ENCODE measurements around the gene AKAP6. TPM values are rescaled to one million over a fixed set of nuclear protein-coding genes. Genes with fewer than 3 reads are reported as not detected.

The AKAP6 gene
- total RNA-seq, 1 experiment from 2014 or later = 1.1 TPM

DNA sequence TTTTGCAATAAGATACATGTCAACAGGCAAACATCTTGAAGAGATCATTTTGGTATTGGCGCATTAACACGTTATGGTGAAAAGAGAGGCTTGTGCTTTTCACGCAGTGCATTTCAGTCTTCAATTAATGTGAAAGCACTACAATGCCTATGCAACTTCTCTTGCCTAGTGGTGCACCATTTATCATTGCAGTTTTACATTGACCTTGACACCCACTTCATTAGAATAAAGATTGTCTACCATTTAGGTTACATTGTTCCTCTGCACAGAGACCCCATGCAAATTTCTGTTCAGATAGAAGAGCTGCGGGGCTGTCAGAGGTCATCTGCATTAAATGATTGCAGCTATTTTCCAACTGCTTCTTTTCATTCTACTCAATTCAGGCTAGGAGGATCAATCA, 397.4 kb downstream of the AKAP6 start:
- H3K14ac ChIP-seq (ENCODE audit: insufficient read depth, low read length) = no peak overlapping the region
- Mint-ChIP-seq H3K27me3 (ENCODE audit: low read depth) (no peaks in the 10 kb centered on the region), H3K36me3 (ENCODE audit: insufficient read depth in 1 of 3, low read depth in 3 of 3) (no peaks in the 10 kb centered on the region), H3K9me3 (no peaks in the 10 kb centered on the region), H3K4me3 (no peak overlapping the region), H3K27ac (no peak overlapping the region), H3K4me1 (peaks cover 9 to 13% of the 10 kb centered on the region in 2 experiments)
- no peak overlapping the region for H2BK12ac ChIP-seq (ENCODE audit: insufficient read length, low read depth, low read length)
- no peaks in the 10 kb centered on the region for H3K9me3 ChIP-seq (ENCODE audit: control insufficient read depth, low read depth, low read length)
- no peak overlapping the region for H3K27ac ChIP-seq (ENCODE audit: insufficient read length, low read depth, low read length)
- no peak overlapping the region for H4K91ac ChIP-seq (ENCODE audit: insufficient read length, low read depth, low read length)
- H3K23ac ChIP-seq (ENCODE audit: insufficient read length, low read depth, low read length) = no peak overlapping the region
- H3K56ac ChIP-seq (ENCODE audit: insufficient read length, low read depth, low read length) = no peak overlapping the region
- no peak overlapping the region for H2AK5ac ChIP-seq (ENCODE audit: insufficient read length, low read length)
- no peaks in the 10 kb centered on the region for H3K79me1 ChIP-seq (ENCODE audit: insufficient read depth, low read depth, low read length, poor library complexity, severe bottlenecking)
- no peak overlapping the region for H2BK20ac ChIP-seq (ENCODE audit: low read depth, low read length, poor library complexity, severe bottlenecking)
- H3K79me2 ChIP-seq (ENCODE audit: insufficient read depth, low read length) = no peaks in the 10 kb centered on the region
- no peak overlapping the region for H3K9ac ChIP-seq (ENCODE audit: extremely low read depth, insufficient read length, low read length)
- no peak for DNase-seq
- H4K5ac ChIP-seq (ENCODE audit: insufficient read length, low read depth, low read length) = no peak overlapping the region
- no peak overlapping the region for H2BK5ac ChIP-seq (ENCODE audit: insufficient read length, low read length)
- no peak overlapping the region for H2AFZ ChIP-seq (ENCODE audit: low read length)
- no peak overlapping the region for H2BK15ac ChIP-seq (ENCODE audit: low read depth, low read length)
- no peaks in the 10 kb centered on the region for H3K4me1 ChIP-seq (ENCODE audit: insufficient read depth, low read length)
- H3K23me2 ChIP-seq (ENCODE audit: insufficient read length, low read depth, low read length, poor library complexity, severe bottlenecking) = no peaks in the 10 kb centered on the region
- no peaks in the 10 kb centered on the region for H3K27me3 ChIP-seq (ENCODE audit: insufficient read depth, low read length)
- TF ChIP-seq, protein P1, sequence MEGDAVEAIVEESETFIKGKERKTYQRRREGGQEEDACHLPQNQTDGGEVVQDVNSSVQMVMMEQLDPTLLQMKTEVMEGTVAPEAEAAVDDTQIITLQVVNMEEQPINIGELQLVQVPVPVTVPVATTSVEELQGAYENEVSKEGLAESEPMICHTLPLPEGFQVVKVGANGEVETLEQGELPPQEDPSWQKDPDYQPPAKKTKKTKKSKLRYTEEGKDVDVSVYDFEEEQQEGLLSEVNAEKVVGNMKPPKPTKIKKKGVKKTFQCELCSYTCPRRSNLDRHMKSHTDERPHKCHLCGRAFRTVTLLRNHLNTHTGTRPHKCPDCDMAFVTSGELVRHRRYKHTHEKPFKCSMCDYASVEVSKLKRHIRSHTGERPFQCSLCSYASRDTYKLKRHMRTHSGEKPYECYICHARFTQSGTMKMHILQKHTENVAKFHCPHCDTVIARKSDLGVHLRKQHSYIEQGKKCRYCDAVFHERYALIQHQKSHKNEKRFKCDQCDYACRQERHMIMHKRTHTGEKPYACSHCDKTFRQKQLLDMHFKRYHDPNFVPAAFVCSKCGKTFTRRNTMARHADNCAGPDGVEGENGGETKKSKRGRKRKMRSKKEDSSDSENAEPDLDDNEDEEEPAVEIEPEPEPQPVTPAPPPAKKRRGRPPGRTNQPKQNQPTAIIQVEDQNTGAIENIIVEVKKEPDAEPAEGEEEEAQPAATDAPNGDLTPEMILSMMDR (conservative IDR thresholded peaks at IDR 0.05) = no peak
- H3K4ac ChIP-seq (ENCODE audit: low read depth, low read length) = no peak overlapping the region
- no peak overlapping the region for H3K18ac ChIP-seq (ENCODE audit: insufficient read length, low read depth, low read length)
- H2BK120ac ChIP-seq (ENCODE audit: low read depth, low read length, poor library complexity, severe bottlenecking) = no peak overlapping the region
- no peak overlapping the region for H3K4me2 ChIP-seq (ENCODE audit: insufficient read depth, insufficient read length, low read length)
- H3T11ph ChIP-seq (ENCODE audit: low read length) = no peak overlapping the region
- no peaks in the 10 kb centered on the region for H4K20me1 ChIP-seq (ENCODE audit: control insufficient read depth, insufficient read depth, insufficient read length)
- WGBS (ENCODE audit: extremely low coverage, insufficient read length, low lambda C conversion rate) = no CpG with 5 or more reads among the region's 4 CpGs
- H4K8ac ChIP-seq (replicated peaks; ENCODE audit: insufficient read length, low read depth, low read length) = no peak overlapping the region

All from H9 (cell line).